GM19193 (cell line): ENCODE data around the gene ISG15.

ENCODE experiments used
- POLR2A ChIP-seq: IDR thresholded peaks from 4 replicates; pipeline ENCODE4 v1.6.1; 2011; ENCODE audit not compliant: insufficient read depth, insufficient read length; ENCODE audit errors: extremely low read depth

ISG15 gene

DNA sequence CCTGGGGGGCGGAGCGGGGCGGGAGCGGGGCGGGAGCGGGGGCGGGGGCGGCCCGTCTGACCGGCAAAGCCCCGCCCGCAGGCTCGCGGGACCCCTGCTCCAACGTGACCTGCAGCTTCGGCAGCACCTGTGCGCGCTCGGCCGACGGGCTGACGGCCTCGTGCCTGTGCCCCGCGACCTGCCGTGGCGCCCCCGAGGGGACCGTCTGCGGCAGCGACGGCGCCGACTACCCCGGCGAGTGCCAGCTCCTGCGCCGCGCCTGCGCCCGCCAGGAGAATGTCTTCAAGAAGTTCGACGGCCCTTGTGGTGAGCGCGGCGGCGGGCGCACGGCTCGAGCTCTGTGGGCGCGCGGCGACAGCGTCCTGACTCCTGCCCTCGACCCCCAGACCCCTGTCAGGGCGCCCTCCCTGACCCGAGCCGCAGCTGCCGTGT lies 27.8 kb downstream of the ISG15 start:
- TF ChIP-seq POLR2A: no peak

DNA sequence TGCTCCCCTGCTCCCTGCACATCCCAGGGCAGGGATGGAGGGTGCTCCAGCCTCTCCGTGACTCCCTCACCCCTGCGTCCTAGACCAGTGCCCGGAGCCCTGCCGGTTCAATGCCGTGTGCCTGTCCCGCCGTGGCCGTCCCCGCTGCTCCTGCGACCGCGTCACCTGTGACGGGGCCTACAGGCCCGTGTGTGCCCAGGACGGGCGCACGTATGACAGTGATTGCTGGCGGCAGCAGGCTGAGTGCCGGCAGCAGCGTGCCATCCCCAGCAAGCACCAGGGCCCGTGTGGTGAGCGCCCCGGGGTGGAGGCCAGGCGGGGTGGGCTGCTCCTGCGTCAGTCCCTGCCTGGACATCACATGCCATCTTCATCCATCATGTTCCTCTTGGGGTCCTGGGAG lies 28.6 kb downstream of the ISG15 start:
- no peak for TF ChIP-seq POLR2A

DNA sequence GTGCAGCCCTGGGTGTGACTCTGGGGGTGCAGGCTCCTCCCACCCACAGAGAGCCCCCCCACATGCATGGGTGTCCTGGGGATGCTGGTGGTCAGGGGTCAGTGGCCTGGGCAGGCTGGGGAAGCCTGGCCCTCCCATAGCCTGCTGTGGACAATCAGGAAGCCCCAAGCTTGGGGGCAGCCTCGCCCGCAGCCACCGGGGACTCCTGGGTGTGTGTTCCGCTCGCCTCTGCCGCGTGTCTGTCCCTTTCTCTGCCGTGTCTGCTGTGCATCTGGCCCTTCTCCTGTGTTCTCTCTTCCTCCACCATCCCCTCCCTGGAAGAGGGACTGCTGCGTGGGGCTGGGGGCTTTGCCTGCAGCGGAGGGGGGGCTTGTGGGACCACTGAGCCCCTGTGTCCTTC lies 29.5 kb downstream of the ISG15 start:
- TF ChIP-seq POLR2A: no peak

DNA sequence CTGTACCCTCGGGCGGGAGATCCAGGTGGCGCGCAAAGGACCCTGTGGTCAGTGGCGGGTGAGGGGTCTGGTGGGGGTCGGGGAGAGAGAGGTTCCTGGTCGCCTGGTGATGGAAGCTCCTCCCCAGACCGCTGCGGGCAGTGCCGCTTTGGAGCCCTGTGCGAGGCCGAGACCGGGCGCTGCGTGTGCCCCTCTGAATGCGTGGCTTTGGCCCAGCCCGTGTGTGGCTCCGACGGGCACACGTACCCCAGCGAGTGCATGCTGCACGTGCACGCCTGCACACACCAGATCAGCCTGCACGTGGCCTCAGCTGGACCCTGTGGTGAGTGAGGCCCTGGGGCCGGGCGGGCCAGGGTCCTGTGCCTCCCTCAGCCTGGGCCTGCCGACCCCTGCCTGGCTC lies 30.1 kb downstream of the ISG15 start:
- TF ChIP-seq POLR2A: no peak

DNA sequence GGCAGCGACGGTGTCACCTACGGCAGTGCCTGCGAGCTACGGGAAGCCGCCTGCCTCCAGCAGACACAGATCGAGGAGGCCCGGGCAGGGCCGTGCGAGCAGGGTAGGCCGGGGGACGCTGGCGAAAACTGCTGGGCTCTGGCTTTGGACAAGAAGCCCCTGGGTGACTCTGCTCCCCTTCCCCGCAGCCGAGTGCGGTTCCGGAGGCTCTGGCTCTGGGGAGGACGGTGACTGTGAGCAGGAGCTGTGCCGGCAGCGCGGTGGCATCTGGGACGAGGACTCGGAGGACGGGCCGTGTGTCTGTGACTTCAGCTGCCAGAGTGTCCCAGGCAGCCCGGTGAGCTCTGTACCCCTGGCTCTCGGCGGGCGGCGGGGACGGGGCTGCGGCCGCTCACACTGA lies 30.6 kb downstream of the ISG15 start:
- TF ChIP-seq POLR2A: no peak

DNA sequence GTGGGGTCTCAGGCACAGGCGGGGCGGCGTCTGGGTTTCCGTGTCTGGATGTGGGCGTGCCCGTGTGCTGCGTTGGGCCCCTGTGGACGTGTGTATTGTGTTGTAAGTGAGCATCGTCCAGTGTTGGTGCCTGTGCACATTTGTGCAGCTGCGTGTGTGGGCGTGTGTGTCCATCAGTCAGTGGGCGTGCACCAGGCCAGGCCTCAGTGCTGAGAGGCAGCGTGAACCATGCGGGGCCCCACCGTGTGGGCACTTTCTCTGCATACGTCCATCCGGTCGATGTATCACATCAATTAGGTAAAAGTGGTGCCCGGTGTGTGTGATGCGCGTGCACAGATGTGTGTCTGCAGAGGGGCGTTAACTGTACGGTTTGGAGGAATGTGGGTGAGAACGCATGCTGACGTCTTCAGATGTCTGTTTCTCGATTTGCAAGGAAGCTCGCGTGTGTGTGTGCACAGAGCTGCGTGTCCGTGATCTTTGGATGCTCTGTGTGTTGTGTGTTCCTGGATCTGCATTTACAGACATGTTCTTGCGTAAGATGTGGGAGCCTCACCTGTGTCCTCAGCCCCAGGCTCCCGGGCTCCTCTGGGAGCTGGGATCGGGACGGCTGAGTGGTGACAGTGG lies 31.3 kb downstream of the ISG15 start:
- no peak for TF ChIP-seq POLR2A

DNA sequence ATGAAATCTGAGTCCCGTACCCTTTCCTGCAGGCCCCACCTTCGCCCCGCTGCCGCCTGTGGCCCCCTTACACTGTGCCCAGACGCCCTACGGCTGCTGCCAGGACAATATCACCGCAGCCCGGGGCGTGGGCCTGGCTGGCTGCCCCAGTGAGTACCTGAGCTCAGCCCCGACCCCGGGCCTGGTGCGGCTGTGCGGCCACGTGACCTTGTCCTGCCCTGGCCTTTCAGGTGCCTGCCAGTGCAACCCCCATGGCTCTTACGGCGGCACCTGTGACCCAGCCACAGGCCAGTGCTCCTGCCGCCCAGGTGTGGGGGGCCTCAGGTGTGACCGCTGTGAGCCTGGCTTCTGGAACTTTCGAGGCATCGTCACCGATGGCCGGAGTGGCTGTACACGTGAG lies 31.8 kb downstream of the ISG15 start:
- no peak for TF ChIP-seq POLR2A

DNA sequence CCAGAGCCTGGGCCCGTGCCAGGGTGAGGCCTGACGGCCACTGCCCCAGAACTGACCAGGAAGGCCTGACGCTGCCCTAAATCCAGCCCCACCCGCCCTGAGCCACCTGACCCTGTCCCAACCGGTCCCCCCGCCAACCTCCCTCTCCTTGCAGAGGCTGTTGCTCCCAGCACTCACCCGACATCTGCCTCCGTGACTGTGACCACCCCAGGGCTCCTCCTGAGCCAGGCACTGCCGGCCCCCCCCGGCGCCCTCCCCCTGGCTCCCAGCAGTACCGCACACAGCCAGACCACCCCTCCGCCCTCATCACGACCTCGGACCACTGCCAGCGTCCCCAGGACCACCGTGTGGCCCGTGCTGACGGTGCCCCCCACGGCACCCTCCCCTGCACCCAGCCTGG lies 32.9 kb downstream of the ISG15 start:
- TF ChIP-seq POLR2A: no peak

DNA sequence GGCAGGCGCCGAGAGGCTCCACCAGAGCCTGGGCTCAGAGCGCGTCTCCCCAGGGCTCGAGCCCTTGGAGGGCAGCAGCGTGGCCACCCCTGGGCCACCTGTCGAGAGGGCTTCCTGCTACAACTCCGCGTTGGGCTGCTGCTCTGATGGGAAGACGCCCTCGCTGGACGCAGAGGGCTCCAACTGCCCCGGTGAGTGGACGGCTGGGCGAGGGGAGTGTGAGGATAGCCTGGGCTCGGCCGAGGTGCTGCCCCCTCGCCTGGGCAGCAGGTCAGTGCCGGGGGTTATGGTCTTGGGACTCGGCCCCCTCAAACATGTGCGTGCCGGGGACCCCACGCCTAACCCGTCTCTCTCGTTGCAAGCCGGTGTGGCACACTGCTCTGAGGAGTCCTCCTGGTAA lies 33.5 kb downstream of the ISG15 start:
- TF ChIP-seq POLR2A: no peak

DNA sequence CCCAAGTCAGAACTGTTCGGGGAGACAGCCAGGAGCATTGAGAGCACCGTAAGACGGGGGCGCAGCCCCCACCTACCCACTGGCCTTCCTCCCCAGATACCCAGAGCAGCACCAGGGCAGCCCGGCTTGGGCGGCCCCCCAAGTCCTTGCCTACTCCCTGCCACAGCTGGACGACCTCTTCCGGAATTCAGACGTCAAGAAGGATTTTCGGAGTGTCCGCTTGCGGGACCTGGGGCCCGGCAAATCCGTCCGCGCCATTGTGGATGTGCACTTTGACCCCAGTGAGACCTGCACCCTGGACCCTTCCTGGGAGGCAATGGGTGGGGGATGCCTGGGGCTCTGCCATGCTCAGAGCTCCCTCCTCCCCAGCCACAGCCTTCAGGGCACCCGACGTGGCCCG lies 34.1 kb downstream of the ISG15 start:
- TF ChIP-seq POLR2A: no peak

DNA sequence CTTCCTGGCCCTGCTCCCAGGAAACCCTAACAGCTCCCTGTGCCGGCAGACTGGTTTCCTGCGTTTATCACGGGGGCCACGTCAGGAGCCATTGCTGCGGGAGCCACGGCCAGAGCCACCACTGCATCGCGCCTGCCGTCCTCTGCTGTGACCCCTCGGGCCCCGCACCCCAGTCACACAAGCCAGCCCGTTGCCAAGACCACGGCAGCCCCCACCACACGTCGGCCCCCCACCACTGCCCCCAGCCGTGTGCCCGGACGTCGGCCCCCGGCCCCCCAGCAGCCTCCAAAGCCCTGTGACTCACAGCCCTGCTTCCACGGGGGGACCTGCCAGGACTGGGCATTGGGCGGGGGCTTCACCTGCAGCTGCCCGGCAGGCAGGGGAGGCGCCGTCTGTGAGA lies 34.7 kb downstream of the ISG15 start:
- no peak for TF ChIP-seq POLR2A

DNA sequence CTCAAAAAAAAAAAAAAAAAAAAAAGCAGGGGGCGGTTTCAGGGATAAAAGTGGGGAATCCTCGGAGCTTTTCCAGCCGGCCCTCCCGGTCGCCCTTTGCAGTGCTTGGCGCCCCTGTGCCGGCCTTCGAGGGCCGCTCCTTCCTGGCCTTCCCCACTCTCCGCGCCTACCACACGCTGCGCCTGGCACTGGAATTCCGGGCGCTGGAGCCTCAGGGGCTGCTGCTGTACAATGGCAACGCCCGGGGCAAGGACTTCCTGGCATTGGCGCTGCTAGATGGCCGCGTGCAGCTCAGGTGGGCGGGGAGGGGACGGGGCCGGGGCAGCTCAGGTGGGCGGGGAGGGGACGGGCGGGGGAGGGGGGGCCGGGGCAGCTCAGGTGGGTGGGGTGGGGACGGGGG lies 35.5 kb downstream of the ISG15 start:
- no peak for TF ChIP-seq POLR2A

DNA sequence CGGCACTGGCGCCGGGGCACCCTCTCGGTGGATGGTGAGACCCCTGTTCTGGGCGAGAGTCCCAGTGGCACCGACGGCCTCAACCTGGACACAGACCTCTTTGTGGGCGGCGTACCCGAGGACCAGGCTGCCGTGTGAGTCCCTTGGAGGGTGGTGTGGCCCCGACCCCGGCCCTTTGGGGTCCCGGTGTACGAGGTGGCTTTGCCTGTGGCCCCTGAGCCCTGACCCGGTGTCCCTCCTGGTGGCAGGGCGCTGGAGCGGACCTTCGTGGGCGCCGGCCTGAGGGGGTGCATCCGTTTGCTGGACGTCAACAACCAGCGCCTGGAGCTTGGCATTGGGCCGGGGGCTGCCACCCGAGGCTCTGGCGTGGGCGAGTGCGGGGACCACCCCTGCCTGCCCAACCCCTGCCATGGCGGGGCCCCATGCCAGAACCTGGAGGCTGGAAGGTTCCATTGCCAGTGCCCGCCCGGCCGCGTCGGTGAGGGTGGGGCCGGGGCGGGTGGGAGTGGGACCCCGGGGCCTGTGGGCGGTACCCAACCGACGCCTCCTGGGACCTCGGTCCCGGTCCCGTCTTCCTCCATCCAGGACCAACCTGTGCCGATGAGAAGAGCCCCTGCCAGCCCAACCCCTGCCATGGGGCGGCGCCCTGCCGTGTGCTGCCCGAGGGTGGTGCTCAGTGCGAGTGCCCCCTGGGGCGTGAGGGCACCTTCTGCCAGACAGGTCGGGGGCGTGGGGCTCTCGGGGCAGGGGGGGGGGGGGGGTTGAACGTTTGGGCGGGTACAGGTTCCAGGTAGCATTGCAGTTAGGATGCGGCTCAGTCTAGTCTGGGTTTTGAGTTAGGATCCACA lies 36.2 kb downstream of the ISG15 start:
- TF ChIP-seq POLR2A: no peak

DNA sequence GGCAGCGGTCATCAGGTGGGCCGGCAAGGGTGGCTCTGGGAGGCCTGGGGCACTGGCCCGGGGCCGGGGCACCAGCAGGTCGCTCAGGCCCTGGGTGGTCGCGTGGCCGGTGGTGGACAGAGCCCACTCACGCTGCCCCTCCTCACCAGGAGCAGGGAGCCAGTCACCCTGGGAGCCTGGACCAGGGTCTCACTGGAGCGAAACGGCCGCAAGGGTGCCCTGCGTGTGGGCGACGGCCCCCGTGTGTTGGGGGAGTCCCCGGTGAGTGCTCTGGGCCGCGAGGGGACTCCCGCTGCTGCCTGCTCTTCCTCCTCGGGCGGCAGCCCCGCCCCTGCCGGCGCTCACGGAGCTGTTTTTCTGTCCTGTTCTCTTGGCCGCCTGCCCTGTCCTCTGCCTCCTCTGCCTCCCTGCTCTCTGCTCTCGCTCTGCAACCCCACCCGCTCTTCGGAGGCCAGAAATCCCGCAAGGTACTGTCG lies 37.3 kb downstream of the ISG15 start:
- TF ChIP-seq POLR2A: no peak

DNA sequence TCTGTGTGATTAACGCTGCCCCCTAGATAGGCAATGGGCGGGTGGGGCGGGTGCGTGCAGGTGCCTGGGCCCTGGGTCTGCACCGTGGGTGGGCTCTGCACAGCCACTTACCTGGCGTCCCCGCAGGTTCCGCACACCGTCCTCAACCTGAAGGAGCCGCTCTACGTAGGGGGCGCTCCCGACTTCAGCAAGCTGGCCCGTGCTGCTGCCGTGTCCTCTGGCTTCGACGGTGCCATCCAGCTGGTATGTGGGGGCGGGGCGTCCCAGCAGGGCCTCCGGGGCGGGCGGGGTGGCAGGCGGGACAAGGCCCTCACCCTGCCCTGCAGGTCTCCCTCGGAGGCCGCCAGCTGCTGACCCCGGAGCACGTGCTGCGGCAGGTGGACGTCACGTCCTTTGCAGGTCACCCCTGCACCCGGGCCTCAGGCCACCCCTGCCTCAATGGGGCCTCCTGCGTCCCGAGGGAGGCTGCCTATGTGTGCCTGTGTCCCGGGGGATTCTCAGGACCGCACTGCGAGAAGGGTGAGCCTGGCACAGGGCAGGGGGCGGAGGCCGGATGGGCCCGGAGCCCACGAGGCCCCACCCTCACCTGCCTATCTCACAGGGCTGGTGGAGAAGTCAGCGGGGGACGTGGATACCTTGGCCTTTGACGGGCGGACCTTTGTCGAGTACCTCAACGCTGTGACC lies 38.0 kb downstream of the ISG15 start:
- no peak for TF ChIP-seq POLR2A
